NCI-H1694 (cell line): ENCODE measurements around the gene SPTA1.

ENCODE experiments used
- DNase-seq: peaks from one replicate; lab custom pipeline; 2025; lab: John Stamatoyannopoulos, UW

Gene SPTA1

DNA sequence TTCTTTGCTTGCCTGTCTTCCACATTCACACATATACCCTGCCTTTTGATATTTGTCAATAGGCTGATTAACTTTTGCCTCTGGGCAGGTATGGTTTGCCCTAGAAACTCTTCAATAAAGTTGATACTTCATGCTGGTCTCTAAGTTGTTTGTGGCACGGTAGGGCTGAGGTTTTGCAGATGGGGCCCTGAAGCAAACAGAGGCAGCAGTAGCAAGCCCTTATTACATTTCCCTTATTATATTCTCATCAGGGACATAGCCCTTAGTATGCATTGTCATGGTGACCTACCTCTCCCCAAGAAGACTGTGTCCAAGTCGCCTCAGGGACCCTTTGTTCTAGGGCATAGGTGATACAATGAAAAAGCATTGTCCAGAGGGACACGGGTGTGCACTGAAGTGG, 116.0 kb downstream of the SPTA1 start, which contains the start of gene OR6P1:
TSS of gene OR6P1 (minus strand) at position 101 of the 400 bp plus-strand sequence. CDS start 6,976 bp downstream, outside the sequence.
- no peak for DNase-seq

- DNase-seq = no peak
Observed at GRCh38 chr1:158564608-158565007, 121.9 kb downstream of the SPTA1 start.

DNA sequence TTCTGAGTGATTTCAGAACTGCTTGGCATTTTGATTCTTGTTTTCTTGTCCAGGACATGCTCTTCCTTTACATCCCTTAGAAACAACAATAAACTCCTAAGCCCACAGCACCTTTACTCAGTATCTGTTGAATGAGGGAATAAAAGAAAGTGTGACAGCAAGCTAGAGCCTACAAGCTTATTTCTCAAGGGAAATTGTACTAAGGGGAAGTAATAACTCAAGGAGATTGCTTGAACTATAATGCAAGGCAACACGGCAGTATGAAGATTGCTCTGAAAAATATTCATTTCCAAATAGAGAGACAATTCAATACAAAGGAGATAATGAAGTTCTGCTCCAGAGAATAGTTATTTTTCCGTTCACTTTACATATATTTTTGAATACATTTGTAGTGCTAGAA, 122.7 kb downstream of the SPTA1 start:
- no peak for DNase-seq
